Stimulated activated CD8-positive, alpha-beta memory T cell treated with anti-CD3 and anti-CD28 coated beads, Interleukin-15, amount 100 ng/mL, for 4 hours (primary cell): Measurements from ENCODE around the gene TNFRSF19.

ENCODE experiments used
- DNase-seq, 2 donors: peaks; one replicate each; pipeline ENCODE4 v3.0.0-alpha.2; 2020; ENCODE audit warnings: low read depth in 2 of 2

The TNFRSF19 gene

GRCh38 chr13:23716401-23716800 is 146.2 kb downstream of the TNFRSF19 start:
- DNase-seq = no peak

GRCh38 chr13:23718996-23719395 is 148.8 kb downstream of the TNFRSF19 start:
- no peak for DNase-seq

- DNase-seq = no peak
These were observed 152.7 kb downstream of the TNFRSF19 start for GRCh38 chr13:23722726-23723453.

GRCh38 chr13:23723471-23723870 is 153.3 kb downstream of the TNFRSF19 start:
- no peak for DNase-seq

GRCh38 chr13:23724196-23724970 is 154.2 kb downstream of the TNFRSF19 start:
- no peak for DNase-seq
